Measurements from ENCODE around the gene MAML3. TPM values are rescaled to one million over a fixed set of nuclear protein-coding genes. Genes with fewer than 3 reads are reported as not detected.

Gene MAML3
- total RNA-seq, 1 donor from 2014 or later, result 8.1 TPM

DNA sequence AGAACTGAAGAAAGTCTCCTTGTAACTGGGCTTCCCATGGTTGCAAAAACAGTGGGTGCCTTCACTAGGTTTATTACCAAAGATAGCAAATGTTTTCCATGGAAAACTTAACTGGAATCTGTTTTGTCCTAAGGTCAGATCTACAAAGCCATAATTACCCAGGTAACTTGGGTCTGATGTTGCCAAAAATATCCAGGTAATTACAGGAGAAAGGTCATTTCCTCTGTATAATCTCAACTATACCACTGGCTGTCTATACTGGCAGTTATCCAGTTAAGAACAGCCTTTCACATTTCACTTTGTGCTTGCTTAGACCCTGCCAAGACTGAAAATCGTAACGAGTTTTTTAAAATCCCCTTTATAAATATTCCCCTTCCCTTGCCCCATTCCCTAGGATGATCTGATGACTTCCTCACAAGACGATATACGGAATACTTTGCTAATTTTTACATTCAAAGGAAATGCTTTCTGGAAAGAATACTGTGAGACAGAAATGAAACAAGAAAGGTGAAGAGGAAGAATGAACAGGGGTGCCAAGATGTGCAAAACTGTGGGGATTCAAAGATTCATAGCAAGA, 105.5 kb downstream of the MAML3 start:
- peak overlapping the region; percentile 94 for H3K27ac Mint-ChIP-seq (ENCODE audit: unreplicated experiment)
- no peaks in the 10 kb centered on the region for H3K36me3 Mint-ChIP-seq (ENCODE audit: low read depth, unreplicated experiment)
- TF ChIP-seq, protein P1, sequence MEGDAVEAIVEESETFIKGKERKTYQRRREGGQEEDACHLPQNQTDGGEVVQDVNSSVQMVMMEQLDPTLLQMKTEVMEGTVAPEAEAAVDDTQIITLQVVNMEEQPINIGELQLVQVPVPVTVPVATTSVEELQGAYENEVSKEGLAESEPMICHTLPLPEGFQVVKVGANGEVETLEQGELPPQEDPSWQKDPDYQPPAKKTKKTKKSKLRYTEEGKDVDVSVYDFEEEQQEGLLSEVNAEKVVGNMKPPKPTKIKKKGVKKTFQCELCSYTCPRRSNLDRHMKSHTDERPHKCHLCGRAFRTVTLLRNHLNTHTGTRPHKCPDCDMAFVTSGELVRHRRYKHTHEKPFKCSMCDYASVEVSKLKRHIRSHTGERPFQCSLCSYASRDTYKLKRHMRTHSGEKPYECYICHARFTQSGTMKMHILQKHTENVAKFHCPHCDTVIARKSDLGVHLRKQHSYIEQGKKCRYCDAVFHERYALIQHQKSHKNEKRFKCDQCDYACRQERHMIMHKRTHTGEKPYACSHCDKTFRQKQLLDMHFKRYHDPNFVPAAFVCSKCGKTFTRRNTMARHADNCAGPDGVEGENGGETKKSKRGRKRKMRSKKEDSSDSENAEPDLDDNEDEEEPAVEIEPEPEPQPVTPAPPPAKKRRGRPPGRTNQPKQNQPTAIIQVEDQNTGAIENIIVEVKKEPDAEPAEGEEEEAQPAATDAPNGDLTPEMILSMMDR (IDR thresholded peaks at IDR 0.05; ENCODE audit: insufficient read depth, low read depth, low read length), result no peak
- no peak for TF ChIP-seq EZH2 (IDR thresholded peaks at IDR 0.05; ENCODE audit: insufficient read depth, low read length)
- H3K27me3 Mint-ChIP-seq (ENCODE audit: low read depth, unreplicated experiment), result no peaks in the 10 kb centered on the region
- no peaks in the 10 kb centered on the region for H3K79me2 ChIP-seq (ENCODE audit: insufficient read depth, low read length)
- H3K36me3 ChIP-seq (ENCODE audit: insufficient read depth, low read length), result no peaks in the 10 kb centered on the region
- no peaks in the 10 kb centered on the region for H3K9me3 ChIP-seq (ENCODE audit: insufficient read depth, low read depth, low read length)
- H3K9ac ChIP-seq (ENCODE audit: low read length), result peak overlapping the region; percentile 52
- H3K4me2 ChIP-seq (ENCODE audit: low read length), result peak overlapping the region; percentile 84
- H3K27ac ChIP-seq (ENCODE audit: low read depth, low read length), result no peak overlapping the region
- H3K4me1 ChIP-seq (ENCODE audit: insufficient read depth, low read length), result peaks cover 19% of the 10 kb centered on the region
- FAIRE-seq (no peak), DNase-seq (ENCODE audit: low read depth) (no peak)
- H4K20me1 ChIP-seq (ENCODE audit: insufficient read depth, low read length), result no peaks in the 10 kb centered on the region
- no peaks in the 10 kb centered on the region for H3K9me3 Mint-ChIP-seq (ENCODE audit: unreplicated experiment)
- peak overlapping the region; percentile 39 for H3K4me3 ChIP-seq (ENCODE audit: insufficient read depth, low read depth, low read length)
- H3K4me1 Mint-ChIP-seq (ENCODE audit: low read depth, unreplicated experiment), result peaks cover 55% of the 10 kb centered on the region
- H2AFZ ChIP-seq (ENCODE audit: low read depth, low read length), result peak overlapping the region; percentile 75
- H3K27me3 ChIP-seq (ENCODE audit: insufficient read depth, low read length), result no peaks in the 10 kb centered on the region
- peak overlapping the region; percentile 71 for H3K4me3 Mint-ChIP-seq (ENCODE audit: unreplicated experiment)

DNA sequence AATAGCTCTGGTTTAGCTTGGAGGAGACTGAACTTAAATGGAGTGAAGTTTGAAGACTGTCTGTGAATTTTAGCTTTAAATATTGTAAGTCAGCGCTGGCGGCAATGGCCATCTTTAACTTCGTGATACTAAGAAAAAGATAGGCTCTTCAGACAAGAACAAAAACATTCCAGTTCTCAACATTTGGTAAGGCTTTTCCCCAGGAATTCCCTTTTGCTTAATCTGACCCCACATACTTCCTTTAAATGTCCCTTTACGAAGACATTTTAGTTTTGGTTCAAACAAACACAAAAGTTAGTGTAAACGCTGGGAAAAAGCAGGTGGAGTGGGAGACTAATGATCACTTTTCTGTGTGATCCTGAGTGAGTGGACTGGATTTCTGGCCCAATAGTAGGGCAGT, 106.2 kb downstream of the MAML3 start:
- H3K9me3 Mint-ChIP-seq (ENCODE audit: unreplicated experiment), result no peaks in the 10 kb centered on the region
- no peaks in the 10 kb centered on the region for H3K79me2 ChIP-seq (ENCODE audit: insufficient read depth, low read length)

DNA sequence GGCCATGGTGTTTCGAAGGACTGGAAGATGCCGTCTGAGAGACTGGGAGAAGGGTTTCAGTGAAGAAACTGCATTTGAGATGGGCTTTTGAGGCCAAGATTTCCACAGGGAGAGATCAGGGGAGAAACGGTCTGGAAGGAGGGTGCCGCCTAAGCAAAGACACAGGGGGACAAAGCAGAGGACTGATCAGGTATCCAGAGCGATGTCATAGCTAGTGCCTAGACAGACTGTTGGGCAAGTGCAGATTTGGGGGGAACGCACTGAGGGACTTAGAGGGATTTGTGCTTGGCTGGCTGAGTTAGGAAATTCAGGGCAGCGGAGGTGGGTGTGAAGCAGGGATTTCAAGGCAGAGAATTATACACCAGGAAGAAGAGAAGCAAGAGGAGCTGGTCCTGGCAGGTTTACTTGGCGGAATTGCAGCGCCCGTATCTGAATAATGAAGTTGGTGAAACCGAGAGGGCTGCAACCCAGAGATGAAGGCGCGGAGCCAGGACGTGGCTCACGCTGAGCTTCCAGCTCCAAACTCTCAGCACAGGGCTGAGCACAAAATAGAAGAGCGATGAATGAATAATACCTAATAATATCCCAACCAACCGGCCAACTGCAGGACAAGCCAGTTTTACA, 106.9 kb downstream of the MAML3 start:
- Mint-ChIP-seq H3K27me3 (ENCODE audit: low read depth, unreplicated experiment) (no peaks in the 10 kb centered on the region), H3K27ac (ENCODE audit: unreplicated experiment) (peak overlapping the region; percentile 4), H3K4me3 (ENCODE audit: unreplicated experiment) (peak overlapping the region; percentile 61), H3K4me1 (ENCODE audit: low read depth, unreplicated experiment) (peaks cover 50% of the 10 kb centered on the region), H3K36me3 (ENCODE audit: low read depth, unreplicated experiment) (no peaks in the 10 kb centered on the region), H3K9me3 (ENCODE audit: unreplicated experiment) (no peaks in the 10 kb centered on the region)
- Histone ChIP-seq H3K36me3 (ENCODE audit: insufficient read depth, low read length) (no peaks in the 10 kb centered on the region), H4K20me1 (ENCODE audit: insufficient read depth, low read length) (no peaks in the 10 kb centered on the region), H2AFZ (ENCODE audit: low read depth, low read length) (no peak overlapping the region), H3K9me3 (ENCODE audit: insufficient read depth, low read depth, low read length) (no peaks in the 10 kb centered on the region), H3K27ac (ENCODE audit: low read depth, low read length) (no peak overlapping the region), H3K4me2 (ENCODE audit: low read length) (peak overlapping the region; percentile 13), H3K9ac (ENCODE audit: low read length) (no peak overlapping the region), H3K27me3 (ENCODE audit: insufficient read depth, low read length) (no peaks in the 10 kb centered on the region), H3K4me1 (ENCODE audit: insufficient read depth, low read length) (peaks cover 19% of the 10 kb centered on the region), H3K4me3 (ENCODE audit: insufficient read depth, low read depth, low read length) (no peak overlapping the region), H3K79me2 (ENCODE audit: insufficient read depth, low read length) (no peaks in the 10 kb centered on the region)
- FAIRE-seq (peak; percentile 5), DNase-seq (ENCODE audit: low read depth) (no peak)
- TF ChIP-seq, protein P1 (IDR thresholded peaks at IDR 0.05; ENCODE audit: insufficient read depth, low read depth, low read length), result no peak
- TF ChIP-seq EZH2 (IDR thresholded peaks at IDR 0.05; ENCODE audit: insufficient read depth, low read length), result no peak

More for the DNA sequence above, 106.2 kb downstream of the MAML3 start:
- Mint-ChIP-seq H3K4me3 (ENCODE audit: unreplicated experiment) (no peak overlapping the region), H3K27ac (ENCODE audit: unreplicated experiment) (peak overlapping the region; percentile 94), H3K27me3 (ENCODE audit: low read depth, unreplicated experiment) (no peaks in the 10 kb centered on the region), H3K36me3 (ENCODE audit: low read depth, unreplicated experiment) (no peaks in the 10 kb centered on the region), H3K4me1 (ENCODE audit: low read depth, unreplicated experiment) (peaks cover 50% of the 10 kb centered on the region)
- no peak for FAIRE-seq
- Histone ChIP-seq H3K36me3 (ENCODE audit: insufficient read depth, low read length) (no peaks in the 10 kb centered on the region), H3K27me3 (ENCODE audit: insufficient read depth, low read length) (no peaks in the 10 kb centered on the region), H3K4me3 (ENCODE audit: insufficient read depth, low read depth, low read length) (no peak overlapping the region), H2AFZ (ENCODE audit: low read depth, low read length) (peak overlapping the region; percentile 6), H3K27ac (ENCODE audit: low read depth, low read length) (no peak overlapping the region), H3K9ac (ENCODE audit: low read length) (no peak overlapping the region), H4K20me1 (ENCODE audit: insufficient read depth, low read length) (no peaks in the 10 kb centered on the region), H3K4me2 (ENCODE audit: low read length) (peak overlapping the region; percentile 13), H3K4me1 (ENCODE audit: insufficient read depth, low read length) (peaks cover 19% of the 10 kb centered on the region), H3K9me3 (ENCODE audit: insufficient read depth, low read depth, low read length) (no peaks in the 10 kb centered on the region)
- DNase-seq (ENCODE audit: low read depth), result no peak
- no peak for TF ChIP-seq EZH2 (IDR thresholded peaks at IDR 0.05; ENCODE audit: insufficient read depth, low read length)

All from astrocyte (in vitro differentiated cells and primary cell).